IMR-90 (cell line): ENCODE results near the gene ALDH7A1. TPM values are rescaled to one million over a fixed set of nuclear protein-coding genes. Genes with fewer than 3 reads are reported as not detected.

Experiments
- ATAC-seq: fragments of 200-7000 bp; cut with Tn5 transposase; 2 replicates; pipeline ENCODE4 v1.9.1; 2020; ENCODE audit warnings: low read depth, mild to moderate bottlenecking, moderate library complexity
- BruUV-seq: library from RNA; stranded (reverse); fragments of 400-500 nt; replicated peaks from 2 replicates; lab custom pipeline; 2021; lab: Mats Ljungman, UMichigan
- CTCF ChIA-PET: fragments of 300-600 bp; formaldehyde crosslinking; extraction: SDS; loops from one replicate; lab custom pipeline; 2021; ENCODE audit warnings: antibody characterized with exemption; lab: Yijun Ruan, JAX
- POLR2A ChIA-PET: fragments of 300-600 bp; sonication (Branson Sonifier 250); formaldehyde crosslinking; loops from one replicate; lab custom pipeline; 2022; ENCODE audit warnings: antibody characterized with exemption; ENCODE audit not compliant: unreplicated experiment; lab: Charles Lee
- DNase-seq: peaks from one replicate; pipeline ENCODE4 v3.0.0; 2013
- H2AFZ ChIP-seq: replicated peaks from 2 replicates; pipeline ENCODE3; 2013; ENCODE audit warnings: low read length, mild to moderate bottlenecking; ENCODE audit not compliant: poor library complexity
- H2AK5ac ChIP-seq: 2 replicates; pipeline ENCODE4 v1.6.1; 2013; ENCODE audit warnings: low read depth, low read length, inconsistent platforms
- H2AK9ac ChIP-seq: replicated peaks from 2 replicates; pipeline ENCODE3; 2013; ENCODE audit warnings: mild to moderate bottlenecking, low read depth, low read length, moderate library complexity; ENCODE audit not compliant: poor library complexity
- H2BK120ac ChIP-seq: 2 replicates; pipeline ENCODE4 v1.6.1; 2013; ENCODE audit warnings: low read depth, low read length, inconsistent platforms
- H2BK15ac ChIP-seq: 3 replicates; pipeline ENCODE4 v1.6.1; 2013; ENCODE audit warnings: low read depth, low read length, inconsistent platforms
- H2BK20ac ChIP-seq: 2 replicates; pipeline ENCODE4 v1.6.1; 2013; ENCODE audit warnings: low read depth, mild to moderate bottlenecking, inconsistent platforms, low read length, moderate library complexity
- H2BK5ac ChIP-seq: 2 replicates; pipeline ENCODE4 v1.6.1; 2013; ENCODE audit warnings: mild to moderate bottlenecking, low read depth, low read length, inconsistent platforms; ENCODE audit not compliant: poor library complexity, severe bottlenecking
- H3K14ac ChIP-seq: replicated peaks from 2 replicates; pipeline ENCODE4 v1.6.1; 2013; ENCODE audit warnings: low read depth, low read length, inconsistent platforms
- H3K18ac ChIP-seq: 2 replicates; pipeline ENCODE4 v1.6.1; 2013; ENCODE audit warnings: low read depth, low read length, control low read depth
- H3K23ac ChIP-seq: 2 replicates; pipeline ENCODE4 v1.6.1; 2013; ENCODE audit warnings: low read depth, low read length, inconsistent platforms
- H3K27ac ChIP-seq: 2 replicates; pipeline ENCODE4 v1.5.1; 2013; ENCODE audit warnings: mild to moderate bottlenecking, control low read depth, low read length; ENCODE audit not compliant: insufficient read depth
- H3K27me3 ChIP-seq: 2 replicates; pipeline ENCODE4 v1.6.1; 2013; ENCODE audit warnings: low read length; ENCODE audit not compliant: control insufficient read depth, insufficient read depth
- H3K36me3 ChIP-seq: 2 replicates; pipeline ENCODE4 v1.6.1; 2013; ENCODE audit warnings: low read length, mixed read lengths; ENCODE audit not compliant: control insufficient read depth, insufficient read depth
- H3K4ac ChIP-seq: 2 replicates; pipeline ENCODE4 v1.6.1; 2013; ENCODE audit warnings: low read depth, low read length, inconsistent platforms
- H3K4me1 ChIP-seq: 2 replicates; pipeline ENCODE4 v1.6.1; 2013; ENCODE audit warnings: low read length, mixed read lengths; ENCODE audit not compliant: control insufficient read depth, insufficient read depth
- H3K4me2 ChIP-seq: 2 replicates; pipeline ENCODE4 v1.6.1; 2013; ENCODE audit warnings: low read depth, mild to moderate bottlenecking, control low read depth, low read length, moderate library complexity
- H3K4me3 ChIP-seq: 2 replicates; pipeline ENCODE4 v1.5.1; 2013; ENCODE audit warnings: low read depth, mild to moderate bottlenecking, control low read depth, low read length, moderate library complexity; ENCODE audit not compliant: insufficient read depth
- H3K56ac ChIP-seq: 2 replicates; pipeline ENCODE4 v1.6.1; 2013; ENCODE audit warnings: low read length, inconsistent platforms; ENCODE audit not compliant: insufficient read depth; ENCODE audit errors: extremely low read depth
- H3K79me1 ChIP-seq, 2 experiments: 2 replicates each; pipeline ENCODE4 v1.6.1; 2013; ENCODE audit warnings: low read length in 2 of 2, inconsistent platforms in 1 of 2, low read depth in 1 of 2
- H3K9ac ChIP-seq: 2 replicates; pipeline ENCODE4 v1.6.1; 2013; ENCODE audit warnings: low read depth, low read length, control low read depth
- H3K9me1 ChIP-seq: 2 replicates; pipeline ENCODE4 v1.6.1; 2013; ENCODE audit warnings: low read length, inconsistent platforms; ENCODE audit not compliant: insufficient read depth
- H3K9me3 ChIP-seq: 2 replicates; pipeline ENCODE4 v1.6.1; 2013; ENCODE audit warnings: low read length; ENCODE audit not compliant: control insufficient read depth, insufficient read depth
- H4K20me1 ChIP-seq: 2 replicates; pipeline ENCODE4 v1.6.1; 2013; ENCODE audit warnings: low read length, inconsistent platforms; ENCODE audit not compliant: insufficient read depth
- H4K5ac ChIP-seq: 2 replicates; pipeline ENCODE4 v1.6.1; 2013; ENCODE audit warnings: mild to moderate bottlenecking, low read depth, low read length, control low read depth
- H4K8ac ChIP-seq, 2 experiments: 2 replicates each; pipeline ENCODE4 v1.6.1; 2013; ENCODE audit warnings: low read depth in 2 of 2, low read length in 2 of 2, control low read depth in 1 of 2, inconsistent platforms in 1 of 2
- H4K91ac ChIP-seq: 2 replicates; pipeline ENCODE4 v1.6.1; 2013; ENCODE audit warnings: low read depth, low read length, inconsistent platforms; ENCODE audit not compliant: insufficient read depth
- FOS ChIP-seq: fragments of 150-350 bp; IDR thresholded peaks from 2 replicates; pipeline ENCODE4 v1.6.1; 2016; ENCODE audit warnings: low read depth, low read length
- MAZ ChIP-seq: IDR thresholded peaks from 2 replicates; pipeline ENCODE4 v1.6.1; 2012; ENCODE audit warnings: low read depth, mild to moderate bottlenecking, low read length, improper control_type of control experiment, moderate library complexity, borderline replicate concordance
- MXI1 ChIP-seq: IDR thresholded peaks from 2 replicates; pipeline ENCODE4 v1.6.1; 2012; ENCODE audit warnings: low read depth, mild to moderate bottlenecking, low read length, moderate library complexity, borderline replicate concordance
- NFE2L2 ChIP-seq: fragments of 150-350 bp; IDR thresholded peaks from 2 replicates; pipeline ENCODE4 v1.6.1; 2016; ENCODE audit warnings: low read depth, mild to moderate bottlenecking, low read length
- POLR2A ChIP-seq: IDR thresholded peaks from 2 replicates; pipeline ENCODE4 v1.6.1; 2012; ENCODE audit warnings: mild to moderate bottlenecking, low read depth, low read length
- RAD21 ChIP-seq: IDR thresholded peaks from 2 replicates; pipeline ENCODE4 v1.6.1; 2012; ENCODE audit warnings: low read length, improper control_type of control experiment
- RCOR1 ChIP-seq: IDR thresholded peaks from 2 replicates; pipeline ENCODE4 v1.6.1; 2012; ENCODE audit warnings: mild to moderate bottlenecking, low read length, improper control_type of control experiment; ENCODE audit not compliant: insufficient replicate concordance
- RFX5 ChIP-seq: IDR thresholded peaks from 2 replicates; pipeline ENCODE4 v1.8.0; 2012; ENCODE audit warnings: low read depth, mild to moderate bottlenecking, low read length, moderate library complexity
- SMC3 ChIP-seq: fragments of 150-350 bp; IDR thresholded peaks from 2 replicates; pipeline ENCODE4 v1.6.1; 2016; ENCODE audit warnings: low read depth, mild to moderate bottlenecking, antibody characterized with exemption, low read length, moderate library complexity
- USF2 ChIP-seq: fragments of 150-350 bp; IDR thresholded peaks from 2 replicates; pipeline ENCODE4 v1.6.1; 2017; ENCODE audit warnings: mild to moderate bottlenecking, antibody characterized with exemption, low read length, low read depth
- WGBS, 2 experiments: methylation state at CpG; one replicate each; pipeline versions ENCODE4 v1.1.5 to v1.1.7; 2013; ENCODE audit warnings: missing lambda C conversion rate in 2 of 2; ENCODE audit not compliant: insufficient read length in 1 of 2; ENCODE audit errors: extremely low coverage in 2 of 2; 5-methylcytosine and 5-hydroxymethylcytosine counted together
- dilution Hi-C: fragments of 300-500 bp; cut with HindIII; formaldehyde crosslinking; loops from one replicate; pipeline ENCODE4 v1.14.3; 2018; ENCODE audit warnings: low sequenced_read_pairs; ENCODE audit not compliant: unreplicated experiment
- in situ Hi-C: fragments of 300-500 bp; cut with MboI; formaldehyde crosslinking; loops from 3 replicates; pipeline ENCODE4 v1.14.3; 2019; ENCODE audit warnings: low sequenced_read_pairs, inconsistent platforms, mixed read lengths
- intact Hi-C: fragments of 100-400 bp; cut with micrococcal nuclease; formaldehyde crosslinking; loops from 2 replicates; pipeline ENCODE4 v1.10.0; 2022
- polyA plus RNA-seq, 3 experiments: library from polyadenylated mRNA; depleted of rRNA; stranded (reverse); fragments of >200 nt; gene quantifications; 2 replicates each; pipeline ENCODE4 v1.2.3, GENCODE V29; 2012; ENCODE audit warnings: low replicate concordance in 1 of 3
- total RNA-seq: library from RNA; depleted of rRNA; stranded (reverse); fragments of >200 nt; gene quantifications from 2 replicates; pipeline ENCODE4 v1.2.3, GENCODE V29; 2012
- TF ChIP-seq, protein P1 (sequence below): fragments of 150-350 bp; IDR thresholded peaks from 2 replicates; pipeline ENCODE4 v1.6.1; 2016; ENCODE audit warnings: low read depth, mild to moderate bottlenecking, low read length, moderate library complexity, borderline replicate concordance

ALDH7A1 gene
- total and polyA plus RNA-seq, 2 of the 4 experiments (the other 2 are of a cell fraction), result 40.9 to 62.2 TPM

- Histone ChIP-seq H3K4me1 (no peaks in the 10 kb centered on the region), H2BK20ac (no peak overlapping the region), H3K27ac (no peak overlapping the region), H3K23ac (no peak overlapping the region), H3K79me1 (no peaks in the 10 kb centered on the region), H4K5ac (no peak overlapping the region), H3K18ac (no peak overlapping the region), H3K4me3 (no peak overlapping the region), H3K4me2 (no peak overlapping the region), H4K8ac (no peak overlapping the region), H3K27me3 (no peaks in the 10 kb centered on the region), H2AK5ac (no peak overlapping the region), H4K91ac (no peak overlapping the region), H3K36me3 (peaks cover 7% of the 10 kb centered on the region), H3K14ac (no peak overlapping the region), H2BK15ac (no peak overlapping the region), H2AFZ (no peak overlapping the region), H2BK120ac (no peak overlapping the region), H2AK9ac (no peak overlapping the region), H3K9me3 (no peaks in the 10 kb centered on the region), H3K4ac (no peak overlapping the region), H2BK5ac (no peak overlapping the region), H4K20me1 (no peaks in the 10 kb centered on the region), H3K56ac (no peak overlapping the region), H3K9ac (no peak overlapping the region), H3K9me1 (0 out of 2 replicates have a peak, but pooled peaks cover 7% of the 10 kb centered on the region)
- ChIA-PET CTCF (no interaction called here), POLR2A (no interaction called here)
- no peak for ATAC-seq
- no peak for TF ChIP-seq RAD21
- TF ChIP-seq RFX5, result no peak
- no peak for TF ChIP-seq MXI1
- no peak for TF ChIP-seq NFE2L2
- no peak for TF ChIP-seq SMC3
- TF ChIP-seq, protein P1, sequence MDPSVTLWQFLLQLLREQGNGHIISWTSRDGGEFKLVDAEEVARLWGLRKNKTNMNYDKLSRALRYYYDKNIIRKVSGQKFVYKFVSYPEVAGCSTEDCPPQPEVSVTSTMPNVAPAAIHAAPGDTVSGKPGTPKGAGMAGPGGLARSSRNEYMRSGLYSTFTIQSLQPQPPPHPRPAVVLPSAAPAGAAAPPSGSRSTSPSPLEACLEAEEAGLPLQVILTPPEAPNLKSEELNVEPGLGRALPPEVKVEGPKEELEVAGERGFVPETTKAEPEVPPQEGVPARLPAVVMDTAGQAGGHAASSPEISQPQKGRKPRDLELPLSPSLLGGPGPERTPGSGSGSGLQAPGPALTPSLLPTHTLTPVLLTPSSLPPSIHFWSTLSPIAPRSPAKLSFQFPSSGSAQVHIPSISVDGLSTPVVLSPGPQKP, result no peak
- TF ChIP-seq USF2, result no peak
- no peak for TF ChIP-seq FOS
- TF ChIP-seq POLR2A, result no peak
- TF ChIP-seq MAZ, result no peak
- no peak for TF ChIP-seq RCOR1
- dilution Hi-C loops, result no loop called here
- WGBS, 2 experiments, result 73% methylated on average over 3 of the region's 5 CpGs; no CpG with 5 or more reads in 1 of the 2 experiments
- DNase-seq, result no peak
- no TSS peak for BruUV-seq
- intact Hi-C loops, result no loop called here
- in situ Hi-C loops, result no loop called here
These were observed 97.5 kb downstream of the ALDH7A1 start for GRCh38 chr5:126497506-126497905.
